Measurements from ENCODE around the gene AP4E1.
"Not testable (repeated sequence)": the region's sequence is repeated elsewhere in the genome, so short reads cannot be mapped to it uniquely, and the experiment has no call there.

DNA sequence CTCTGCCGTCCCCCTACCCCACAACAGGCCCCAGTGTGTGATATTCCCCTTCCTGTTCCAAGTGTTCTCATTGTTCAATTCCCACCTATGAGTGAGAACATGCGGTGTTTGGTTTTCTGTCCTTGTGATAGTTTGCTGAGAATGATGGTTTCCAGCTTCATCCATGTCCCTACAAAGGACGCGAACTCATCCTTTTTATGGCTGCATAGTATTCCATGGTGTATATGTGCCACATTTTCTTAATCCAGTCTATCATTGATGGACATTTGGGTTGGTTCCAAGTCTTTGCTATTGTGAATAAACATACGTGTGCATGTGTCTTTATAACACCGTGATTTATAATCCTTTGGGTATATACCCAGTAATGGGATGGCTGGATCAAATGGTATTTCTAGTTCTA lies 46.4 kb downstream of the AP4E1 start:
- TF ChIP-seq, protein P1, sequence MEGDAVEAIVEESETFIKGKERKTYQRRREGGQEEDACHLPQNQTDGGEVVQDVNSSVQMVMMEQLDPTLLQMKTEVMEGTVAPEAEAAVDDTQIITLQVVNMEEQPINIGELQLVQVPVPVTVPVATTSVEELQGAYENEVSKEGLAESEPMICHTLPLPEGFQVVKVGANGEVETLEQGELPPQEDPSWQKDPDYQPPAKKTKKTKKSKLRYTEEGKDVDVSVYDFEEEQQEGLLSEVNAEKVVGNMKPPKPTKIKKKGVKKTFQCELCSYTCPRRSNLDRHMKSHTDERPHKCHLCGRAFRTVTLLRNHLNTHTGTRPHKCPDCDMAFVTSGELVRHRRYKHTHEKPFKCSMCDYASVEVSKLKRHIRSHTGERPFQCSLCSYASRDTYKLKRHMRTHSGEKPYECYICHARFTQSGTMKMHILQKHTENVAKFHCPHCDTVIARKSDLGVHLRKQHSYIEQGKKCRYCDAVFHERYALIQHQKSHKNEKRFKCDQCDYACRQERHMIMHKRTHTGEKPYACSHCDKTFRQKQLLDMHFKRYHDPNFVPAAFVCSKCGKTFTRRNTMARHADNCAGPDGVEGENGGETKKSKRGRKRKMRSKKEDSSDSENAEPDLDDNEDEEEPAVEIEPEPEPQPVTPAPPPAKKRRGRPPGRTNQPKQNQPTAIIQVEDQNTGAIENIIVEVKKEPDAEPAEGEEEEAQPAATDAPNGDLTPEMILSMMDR (IDR thresholded peaks at IDR 0.05; ENCODE audit: low read length), result not testable (repeated sequence)
- TF ChIP-seq EZH2 (optimal IDR thresholded peaks at IDR 0.05; ENCODE audit: low read depth, low read length); EZH2phosphoT487 (IDR thresholded peaks at IDR 0.05; ENCODE audit: low read length): not testable (repeated sequence)

Data from MM.1S (cell line).